Smooth muscle cell (in vitro differentiated cells): ENCODE measurements around the gene TNIP1. TPM values are rescaled to one million over a fixed set of nuclear protein-coding genes. Genes with fewer than 3 reads are reported as not detected.

Source experiments
- DNase-seq: peaks from one replicate; lab custom pipeline; 2025; ENCODE audit not compliant: unreplicated experiment; lab: John Stamatoyannopoulos, UW
- H2AFZ ChIP-seq: fragments of 200-600 bp; sonication (generic); 2 replicates; pipeline ENCODE4 v1.6.0; 2016; ENCODE audit warnings: antibody characterized with exemption, low read depth, mild to moderate bottlenecking
- H3F3A ChIP-seq: fragments of 200-600 bp; sonication (generic); 2 replicates; pipeline ENCODE4 v1.6.0; 2017; ENCODE audit warnings: antibody characterized with exemption, low read depth
- H3K27ac ChIP-seq: fragments of 200-600 bp; sonication (generic); 2 replicates; pipeline ENCODE4 v1.5.1; 2016; ENCODE audit warnings: low read depth, mild to moderate bottlenecking
- H3K27me3 ChIP-seq: fragments of 200-600 bp; sonication (generic); 2 replicates; pipeline ENCODE4 v1.6.1; 2016; ENCODE audit warnings: low read depth, mild to moderate bottlenecking
- H3K36me3 ChIP-seq: fragments of 200-600 bp; sonication (generic); 2 replicates; pipeline ENCODE4 v1.5.1; 2016; ENCODE audit warnings: low read depth
- H3K4me1 ChIP-seq: fragments of 200-600 bp; sonication (generic); 2 replicates; pipeline ENCODE4 v1.5.1; 2016; ENCODE audit warnings: low read depth
- H3K4me2 ChIP-seq: fragments of 200-600 bp; sonication (generic); 2 replicates; pipeline ENCODE4 v1.6.0; 2016; ENCODE audit warnings: mild to moderate bottlenecking
- H3K4me3 ChIP-seq: fragments of 200-600 bp; sonication (generic); 2 replicates; pipeline ENCODE4 v1.5.1; 2016; ENCODE audit warnings: mild to moderate bottlenecking
- H3K79me2 ChIP-seq: fragments of 200-600 bp; sonication (generic); 2 replicates; pipeline ENCODE4 v1.6.0; 2016; ENCODE audit warnings: low read depth, mild to moderate bottlenecking
- H3K9ac ChIP-seq: fragments of 200-600 bp; sonication (generic); 2 replicates; pipeline ENCODE4 v1.6.0; 2016; ENCODE audit warnings: low read depth
- H3K9me3 ChIP-seq: fragments of 200-600 bp; sonication (generic); replicated peaks from 2 replicates; pipeline ENCODE4 v1.5.1; 2016; ENCODE audit warnings: low read depth
- H4K20me1 ChIP-seq: fragments of 200-600 bp; sonication (generic); 2 replicates; pipeline ENCODE4 v1.6.0; 2016; ENCODE audit warnings: low read depth
- WGBS: methylation state at CpG from one replicate; pipeline ENCODE4 v1.1.7; 2016; ENCODE audit warnings: low lambda C conversion rate; 5-methylcytosine and 5-hydroxymethylcytosine counted together
- polyA plus RNA-seq: library from polyadenylated mRNA; unstranded; fragments of >200 nt; fragmentation: Nextera tagmentation; extraction: Ambion mirVana; gene quantifications from 2 replicates; pipeline ENCODE4 v1.2.1, GENCODE V29; 2016
- total RNA-seq: library from RNA; depleted of rRNA; stranded (reverse); fragments of >200 nt; gene quantifications from 2 replicates; pipeline ENCODE4 v1.2.3, GENCODE V29; 2014
- TF ChIP-seq, protein P1 (sequence below): fragments of 200-600 bp; sonication (generic); IDR thresholded peaks from 2 replicates; pipeline ENCODE4 v1.5.1; 2017; ENCODE audit warnings: borderline replicate concordance, mild to moderate bottlenecking, antibody characterized with exemption; ENCODE audit not compliant: insufficient read depth, poor library complexity, severe bottlenecking

TNIP1 gene
- total and polyA plus RNA-seq, 2 experiments from 2014 or later: 51.4 to 73.7 TPM

- Histone ChIP-seq H3K27ac (no peak overlapping the region), H3K4me2 (no peak overlapping the region), H3K4me3 (no peak overlapping the region), H3F3A (peaks cover 7% of the 10 kb centered on the region), H4K20me1 (peaks cover 39% of the 10 kb centered on the region), H3K9ac (no peak overlapping the region), H2AFZ (no peak overlapping the region), H3K36me3 (no peaks in the 10 kb centered on the region), H3K27me3 (no peaks in the 10 kb centered on the region), H3K79me2 (no peaks in the 10 kb centered on the region), H3K4me1 (no peaks in the 10 kb centered on the region), H3K9me3 (no peaks in the 10 kb centered on the region)
- DNase-seq: no peak
- 96% methylated on average over 7 of the region's 7 CpGs for WGBS
- TF ChIP-seq, protein P1, sequence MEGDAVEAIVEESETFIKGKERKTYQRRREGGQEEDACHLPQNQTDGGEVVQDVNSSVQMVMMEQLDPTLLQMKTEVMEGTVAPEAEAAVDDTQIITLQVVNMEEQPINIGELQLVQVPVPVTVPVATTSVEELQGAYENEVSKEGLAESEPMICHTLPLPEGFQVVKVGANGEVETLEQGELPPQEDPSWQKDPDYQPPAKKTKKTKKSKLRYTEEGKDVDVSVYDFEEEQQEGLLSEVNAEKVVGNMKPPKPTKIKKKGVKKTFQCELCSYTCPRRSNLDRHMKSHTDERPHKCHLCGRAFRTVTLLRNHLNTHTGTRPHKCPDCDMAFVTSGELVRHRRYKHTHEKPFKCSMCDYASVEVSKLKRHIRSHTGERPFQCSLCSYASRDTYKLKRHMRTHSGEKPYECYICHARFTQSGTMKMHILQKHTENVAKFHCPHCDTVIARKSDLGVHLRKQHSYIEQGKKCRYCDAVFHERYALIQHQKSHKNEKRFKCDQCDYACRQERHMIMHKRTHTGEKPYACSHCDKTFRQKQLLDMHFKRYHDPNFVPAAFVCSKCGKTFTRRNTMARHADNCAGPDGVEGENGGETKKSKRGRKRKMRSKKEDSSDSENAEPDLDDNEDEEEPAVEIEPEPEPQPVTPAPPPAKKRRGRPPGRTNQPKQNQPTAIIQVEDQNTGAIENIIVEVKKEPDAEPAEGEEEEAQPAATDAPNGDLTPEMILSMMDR: no peak
These were observed 38.2 kb upstream of the TNIP1 start for GRCh38 chr5:151118913-151119575.

- Histone ChIP-seq H4K20me1 (peaks cover 46% of the 10 kb centered on the region), H3K27ac (no peak overlapping the region), H3K9ac (no peak overlapping the region), H3K4me2 (no peak overlapping the region), H3K9me3 (no peaks in the 10 kb centered on the region), H3F3A (peaks cover 7% of the 10 kb centered on the region), H3K79me2 (peaks cover 6% of the 10 kb centered on the region), H2AFZ (no peak overlapping the region), H3K27me3 (no peaks in the 10 kb centered on the region), H3K36me3 (peaks cover 4% of the 10 kb centered on the region), H3K4me3 (no peak overlapping the region), H3K4me1 (no peaks in the 10 kb centered on the region)
- TF ChIP-seq, protein P1: peak; percentile 88
- WGBS: 15% methylated on average over 7 of the region's 7 CpGs
- DNase-seq: peak; percentile 14
These were observed 34.6 kb upstream of the TNIP1 start for GRCh38 chr5:151115272-151115905.

- TF ChIP-seq, protein P1: no peak
- Histone ChIP-seq H3K4me3 (no peak overlapping the region), H4K20me1 (peaks cover 50% of the 10 kb centered on the region), H3K9ac (no peak overlapping the region), H3K4me2 (no peak overlapping the region), H3K27ac (no peak overlapping the region), H3K9me3 (no peaks in the 10 kb centered on the region), H3K4me1 (no peaks in the 10 kb centered on the region), H3F3A (peaks cover 7% of the 10 kb centered on the region), H3K36me3 (peaks cover 4% of the 10 kb centered on the region), H3K79me2 (peaks cover 6% of the 10 kb centered on the region), H3K27me3 (no peaks in the 10 kb centered on the region), H2AFZ (no peak overlapping the region)
- no peak for DNase-seq
- WGBS: 87% methylated on average over 3 of the region's 3 CpGs
These were observed 32.8 kb upstream of the TNIP1 start for GRCh38 chr5:151113651-151114050.

DNA sequence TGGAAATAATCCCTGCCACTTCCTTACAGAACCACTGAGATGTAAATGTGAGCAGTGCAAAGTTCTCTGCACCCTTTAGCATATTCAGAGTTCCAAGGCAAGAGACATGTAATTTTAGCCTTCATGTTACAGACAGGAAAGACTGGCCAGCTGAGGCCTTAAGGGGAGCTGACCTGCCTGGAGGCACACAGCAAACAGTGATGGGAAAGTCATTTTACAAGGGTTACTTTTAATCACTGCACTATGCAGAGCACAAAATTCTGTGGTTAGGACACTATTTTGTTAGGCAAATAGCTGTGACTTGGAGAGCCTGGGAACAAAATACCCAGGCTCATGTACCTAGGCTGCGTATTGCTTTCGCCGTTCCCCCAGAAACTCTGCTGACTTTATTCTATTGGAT lies 30.2 kb upstream of the TNIP1 start:
- Histone ChIP-seq H2AFZ (no peak overlapping the region), H3K9me3 (no peaks in the 10 kb centered on the region), H3K27ac (no peak overlapping the region), H3F3A (no peaks in the 10 kb centered on the region), H3K36me3 (peaks cover 4% of the 10 kb centered on the region), H3K27me3 (no peaks in the 10 kb centered on the region), H3K4me3 (no peak overlapping the region), H4K20me1 (peaks cover 57% of the 10 kb centered on the region), H3K79me2 (peaks cover 6% of the 10 kb centered on the region), H3K4me2 (no peak overlapping the region), H3K9ac (no peak overlapping the region), H3K4me1 (no peaks in the 10 kb centered on the region)
- TF ChIP-seq, protein P1: no peak
- WGBS: 94% methylated on average over 3 of the region's 3 CpGs
- DNase-seq: no peak
